GM21786 (cell line): ENCODE results near the gene CLCC1.

Experiments
- ATAC-seq: cut with Tn5 transposase; IDR thresholded peaks from one replicate; pipeline ENCODE4 v1.9.1; 2021; ENCODE audit not compliant: unreplicated experiment

CLCC1 gene

DNA sequence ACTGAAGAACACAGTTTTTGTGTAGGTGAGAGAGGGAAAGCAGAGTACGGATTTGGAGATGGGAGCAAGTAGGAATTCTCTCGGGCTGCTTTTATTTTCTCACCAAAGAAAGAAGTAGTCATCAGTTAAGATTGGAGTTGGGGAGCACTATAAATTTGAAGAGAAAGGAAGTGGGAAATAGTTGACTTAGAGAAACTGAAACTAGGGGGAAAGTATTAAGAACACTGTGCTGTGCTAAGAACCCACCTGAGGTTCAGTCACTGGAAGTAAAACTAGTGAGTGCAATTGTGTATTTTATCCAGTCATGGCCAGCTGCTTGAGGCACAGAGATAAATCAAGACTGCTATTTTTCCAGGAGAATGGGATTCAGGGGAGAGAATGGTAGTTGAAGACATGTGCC is 37.4 kb downstream of the CLCC1 start:
- no peak for ATAC-seq

DNA sequence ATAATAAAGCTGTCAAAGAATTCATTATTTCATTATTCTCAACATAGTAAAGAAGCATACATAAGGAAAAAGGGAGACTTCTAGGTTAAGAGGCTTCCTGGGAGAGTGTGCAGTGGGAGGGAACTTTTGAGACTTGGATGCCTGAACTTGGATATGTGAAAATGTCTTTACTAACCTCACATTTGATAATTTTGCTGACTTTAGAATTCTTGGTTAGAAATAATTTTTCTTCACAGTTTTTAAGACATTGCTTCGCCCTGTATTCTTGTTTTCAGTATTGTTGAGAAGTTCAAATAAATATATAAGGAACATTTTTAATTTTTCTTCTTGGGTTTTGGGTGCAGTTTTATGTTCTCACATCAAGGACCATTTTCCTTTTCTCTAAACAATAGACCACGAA is 46.5 kb downstream of the CLCC1 start:
- ATAC-seq, result no peak
